ENCODE results near the gene PHC2.

Gene PHC2

GRCh38 chr1:33330361-33330890 lies 100.5 kb downstream of the PHC2 start:
- DNase-seq (ENCODE audit: low spot score) = no peak

GRCh38 chr1:33329600-33330305 lies 101.1 kb downstream of the PHC2 start:
- DNase-seq (ENCODE audit: low spot score) = no peak

GRCh38 chr1:33328817-33329216 lies 102.1 kb downstream of the PHC2 start:
- DNase-seq (ENCODE audit: low spot score) = no peak

- peak; percentile 91 for DNase-seq (ENCODE audit: low spot score)
Measured at GRCh38 chr1:33327587-33328325, 103.1 kb downstream of the PHC2 start.

- no peak for DNase-seq (ENCODE audit: low spot score)
Measured at GRCh38 chr1:33326785-33327184, 104.1 kb downstream of the PHC2 start.

GRCh38 chr1:33324677-33325575 lies 106.0 kb downstream of the PHC2 start:
- DNase-seq (ENCODE audit: low spot score) = no peak

- no peak for DNase-seq (ENCODE audit: low spot score)
Measured at GRCh38 chr1:33323663-33324477, 107.0 kb downstream of the PHC2 start.

- DNase-seq (ENCODE audit: low spot score) = no peak
Measured at GRCh38 chr1:33322870-33323585, 107.9 kb downstream of the PHC2 start.

GRCh38 chr1:33322109-33322508 lies 108.8 kb downstream of the PHC2 start:
- no peak for DNase-seq (ENCODE audit: low spot score)

- no peak for DNase-seq (ENCODE audit: low spot score)
Measured at GRCh38 chr1:33321178-33321577, 109.7 kb downstream of the PHC2 start.

- DNase-seq (ENCODE audit: low spot score) = no peak
Measured at GRCh38 chr1:33320619-33321165, 110.2 kb downstream of the PHC2 start, which contains the start of gene A3GALT2. Gene A3GALT2, minus strand, starts transcription at chr1:33321098. Its CDS starts 0 bp downstream, at chr1:33321098.

GRCh38 chr1:33319949-33320618 lies 110.8 kb downstream of the PHC2 start:
- no peak for DNase-seq (ENCODE audit: low spot score)

GRCh38 chr1:33319186-33319948 lies 111.5 kb downstream of the PHC2 start:
- no peak for DNase-seq (ENCODE audit: low spot score)

- DNase-seq (ENCODE audit: low spot score) = no peak
Measured at GRCh38 chr1:33317946-33318345, 112.9 kb downstream of the PHC2 start.

GRCh38 chr1:33317354-33317753 lies 113.5 kb downstream of the PHC2 start:
- peak; percentile 61 for DNase-seq (ENCODE audit: low spot score)

- no peak for DNase-seq (ENCODE audit: low spot score)
Measured at GRCh38 chr1:33316601-33317000, 114.3 kb downstream of the PHC2 start.

GRCh38 chr1:33314416-33314815 lies 116.5 kb downstream of the PHC2 start:
- DNase-seq (ENCODE audit: low spot score) = no peak

GRCh38 chr1:33312413-33312749 lies 118.5 kb downstream of the PHC2 start:
- no peak for DNase-seq (ENCODE audit: low spot score)

Measured in hepatic stellate cell (primary cell).